ENCODE measurements around the gene ZC3H8.

Gene ZC3H8

DNA sequence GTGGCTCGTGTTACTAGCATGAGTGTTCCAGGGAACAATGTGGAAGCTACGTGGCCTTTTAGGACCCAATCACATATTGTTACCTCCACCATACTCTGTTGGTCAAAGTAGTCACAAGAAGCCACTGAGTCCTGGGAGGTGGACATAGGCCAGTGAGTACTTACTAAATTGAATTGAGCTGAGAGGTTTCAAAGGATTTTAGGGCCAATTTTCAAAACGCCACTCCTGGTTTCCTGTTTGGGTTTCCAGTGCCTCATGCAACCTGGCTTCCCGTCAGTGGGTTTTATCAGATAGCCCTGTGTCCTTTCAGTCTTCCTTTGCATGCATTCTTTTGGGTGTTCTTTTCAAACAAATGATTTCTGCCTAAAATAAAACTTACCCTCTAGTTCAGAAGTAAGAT lies 60.4 kb downstream of the ZC3H8 start:
- no peak for DNase-seq

DNA sequence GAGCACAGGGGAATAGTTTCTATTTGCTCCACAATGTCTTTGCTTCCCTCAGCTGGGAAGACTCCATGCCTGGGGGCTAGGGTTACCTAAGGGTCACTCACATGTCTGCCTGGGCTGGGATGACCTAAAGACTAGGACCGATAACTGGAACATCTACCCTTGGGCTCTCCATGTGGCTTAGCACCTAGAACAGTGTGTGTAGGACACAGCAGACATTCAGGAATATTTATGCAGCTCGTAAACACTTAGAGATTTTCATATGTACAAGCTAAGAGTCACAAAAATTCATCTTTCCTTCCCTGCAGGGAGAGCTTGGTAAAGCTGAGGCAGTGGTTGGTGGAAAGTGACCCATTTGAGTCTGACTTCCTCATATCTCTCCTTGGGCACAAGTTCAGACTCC lies 60.8 kb downstream of the ZC3H8 start:
- no peak for DNase-seq

DNA sequence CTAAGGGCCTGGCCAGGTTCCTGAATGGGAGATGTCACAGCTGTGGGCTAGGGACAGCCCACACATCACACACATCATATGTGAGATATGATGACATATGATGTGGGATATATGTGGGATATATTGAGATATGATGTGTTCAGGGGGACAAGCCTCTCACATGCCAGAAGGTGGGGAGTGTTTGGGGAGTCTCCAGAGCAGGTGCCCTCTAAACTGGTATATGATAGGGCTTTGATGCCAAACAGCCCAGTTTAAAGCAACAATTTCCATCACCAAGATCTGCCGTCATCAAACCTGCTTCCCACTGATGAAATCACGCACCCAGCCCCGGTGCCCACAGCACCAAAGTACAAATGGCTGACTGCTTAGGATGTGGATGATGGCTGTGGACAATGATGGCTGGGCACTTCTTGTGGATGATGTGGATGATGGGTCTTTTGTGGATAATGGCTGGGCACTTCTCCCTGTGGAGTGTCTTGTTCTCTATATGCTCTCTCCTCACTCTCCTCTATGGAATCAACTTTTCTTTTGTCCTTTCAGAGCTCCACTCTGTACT lies 65.8 kb downstream of the ZC3H8 start:
- no peak for DNase-seq

DNA sequence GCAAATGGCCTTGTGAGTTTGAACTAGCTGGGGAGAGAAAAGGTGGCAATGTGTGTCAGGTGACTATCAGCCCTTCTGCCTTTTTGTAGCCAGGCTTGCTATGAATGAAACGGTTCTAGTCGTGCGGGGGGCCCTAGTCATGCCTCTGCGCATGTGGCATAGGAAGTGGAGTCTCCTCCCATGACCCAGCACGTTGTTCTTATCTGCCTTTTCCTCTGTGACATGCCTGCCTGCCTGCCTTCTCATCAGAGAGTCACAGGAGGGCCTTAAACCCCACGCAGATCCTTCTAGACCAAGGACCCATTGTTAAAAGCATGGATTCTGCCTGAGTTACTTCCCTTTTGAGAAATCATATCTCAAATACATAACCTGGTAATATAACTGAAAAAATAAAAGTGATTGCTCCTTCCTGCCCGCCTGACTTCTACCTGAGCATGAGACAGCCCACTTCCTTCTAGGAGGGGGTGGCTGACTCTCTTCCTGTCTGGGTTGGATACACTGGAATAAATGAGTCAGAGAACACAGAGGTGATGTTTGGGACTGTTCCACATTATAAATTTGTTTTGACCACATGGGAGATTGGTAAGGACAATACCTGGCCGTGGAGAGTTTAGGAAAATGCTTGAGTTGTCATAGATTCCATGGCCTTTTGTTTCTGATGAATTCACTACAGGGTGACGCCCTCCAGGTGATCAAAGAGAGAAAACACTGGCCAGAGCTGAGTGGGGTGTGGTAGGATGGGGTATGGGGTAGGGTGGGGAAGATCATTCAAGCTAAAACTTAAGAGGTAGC lies 66.8 kb downstream of the ZC3H8 start:
- DNase-seq = no peak

DNA sequence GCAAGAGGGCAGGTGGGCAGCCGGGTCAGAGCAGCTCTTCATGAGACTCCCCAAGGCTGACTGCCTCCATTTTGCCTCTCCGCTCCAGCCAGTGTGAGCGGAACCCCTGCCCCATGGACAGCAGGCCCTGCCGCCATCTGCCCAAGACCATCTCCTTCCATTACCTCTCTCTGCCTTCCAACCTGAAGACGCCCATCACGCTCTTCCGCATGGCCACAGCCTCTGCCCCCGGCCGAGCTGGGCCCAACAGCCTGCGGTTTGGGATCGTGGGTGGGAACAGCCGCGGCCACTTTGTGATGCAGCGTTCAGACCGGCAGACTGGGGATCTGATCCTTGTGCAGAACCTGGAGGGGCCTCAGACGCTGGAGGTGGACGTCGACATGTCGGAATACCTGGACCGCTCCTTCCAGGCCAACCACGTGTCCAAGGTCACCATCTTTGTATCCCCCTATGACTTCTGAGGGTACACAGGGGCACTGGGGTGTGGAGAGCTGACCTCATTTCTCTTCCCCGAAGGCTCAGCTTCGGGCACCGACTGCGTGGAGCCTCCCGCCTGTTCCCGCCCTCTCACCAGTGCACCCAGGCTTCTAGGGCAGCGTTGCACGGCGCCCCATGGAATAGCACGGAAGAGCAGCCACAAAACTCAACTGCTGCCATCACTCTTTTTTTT lies 67.7 kb downstream of the ZC3H8 start:
- DNase-seq = no peak

DNA sequence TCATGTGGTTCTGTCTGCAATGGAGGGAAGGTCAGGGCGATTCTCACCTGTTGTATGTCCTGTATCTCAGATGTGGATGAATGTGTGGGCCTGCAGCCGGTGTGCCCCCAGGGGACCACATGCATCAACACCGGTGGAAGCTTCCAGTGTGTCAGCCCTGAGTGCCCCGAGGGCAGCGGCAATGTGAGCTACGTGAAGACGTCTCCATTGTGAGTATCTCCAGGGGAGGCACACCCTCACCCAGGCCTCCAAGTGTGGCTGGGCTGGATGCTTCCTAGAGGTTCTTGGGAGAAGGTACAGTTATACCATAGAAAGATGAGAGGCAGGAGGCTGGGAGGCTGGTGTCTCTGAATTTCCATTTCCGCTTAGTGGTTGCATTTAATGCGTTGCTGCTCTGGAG lies 69.7 kb downstream of the ZC3H8 start:
- no peak for DNase-seq

DNA sequence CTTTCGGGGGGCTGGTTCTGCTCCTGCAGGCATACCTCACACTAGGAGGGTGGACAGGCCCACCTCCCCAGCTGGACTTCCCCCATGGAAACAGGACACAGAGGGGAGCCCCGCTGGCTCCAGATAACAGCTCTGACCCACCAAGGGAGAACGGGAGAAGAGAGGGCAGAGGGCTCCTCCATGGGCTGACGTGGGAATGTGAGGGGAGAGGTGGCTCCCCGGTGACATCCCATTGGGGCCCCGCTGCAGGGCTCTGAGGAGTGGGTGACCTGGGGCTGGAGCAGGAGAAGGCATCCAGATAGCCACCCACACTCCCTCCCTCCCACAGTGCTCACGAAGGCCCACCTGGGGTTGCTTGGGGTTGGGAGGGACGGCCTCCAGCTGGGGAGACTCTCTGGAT lies 70.7 kb downstream of the ZC3H8 start:
- DNase-seq = no peak

DNA sequence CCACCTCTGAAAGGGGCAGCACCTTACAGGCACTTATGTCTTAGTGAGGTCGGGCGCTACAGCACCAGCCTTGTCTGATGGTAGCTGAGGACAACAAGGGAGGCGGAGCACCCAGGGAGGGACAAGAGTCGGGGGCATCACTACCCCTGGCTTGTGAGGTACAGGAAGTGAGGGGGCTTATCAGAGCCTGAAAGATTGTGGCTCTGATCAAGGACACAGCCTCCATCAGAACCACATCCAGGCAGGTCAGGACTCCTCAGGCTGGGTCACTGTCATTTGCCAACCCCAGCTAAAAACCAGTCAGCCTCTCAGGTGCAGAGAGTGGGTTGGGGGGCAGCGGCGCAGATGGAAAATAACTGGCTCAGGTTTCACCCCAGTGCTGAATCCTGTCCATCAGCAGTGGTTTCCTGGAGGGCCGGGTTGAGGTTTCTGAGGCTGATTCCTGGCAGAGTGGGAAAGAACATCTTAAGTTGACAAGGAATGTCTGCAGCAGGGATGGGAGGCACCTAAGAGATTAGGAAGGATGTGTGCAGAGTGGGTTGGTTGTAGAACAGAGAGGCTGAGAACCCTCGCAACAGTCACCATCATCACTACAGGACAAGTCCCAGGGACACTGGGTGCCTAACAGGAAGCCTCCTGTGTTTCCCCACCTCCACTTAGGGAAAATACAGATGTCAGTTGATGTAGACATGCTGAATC lies 71.4 kb downstream of the ZC3H8 start:
- DNase-seq = no peak

DNA sequence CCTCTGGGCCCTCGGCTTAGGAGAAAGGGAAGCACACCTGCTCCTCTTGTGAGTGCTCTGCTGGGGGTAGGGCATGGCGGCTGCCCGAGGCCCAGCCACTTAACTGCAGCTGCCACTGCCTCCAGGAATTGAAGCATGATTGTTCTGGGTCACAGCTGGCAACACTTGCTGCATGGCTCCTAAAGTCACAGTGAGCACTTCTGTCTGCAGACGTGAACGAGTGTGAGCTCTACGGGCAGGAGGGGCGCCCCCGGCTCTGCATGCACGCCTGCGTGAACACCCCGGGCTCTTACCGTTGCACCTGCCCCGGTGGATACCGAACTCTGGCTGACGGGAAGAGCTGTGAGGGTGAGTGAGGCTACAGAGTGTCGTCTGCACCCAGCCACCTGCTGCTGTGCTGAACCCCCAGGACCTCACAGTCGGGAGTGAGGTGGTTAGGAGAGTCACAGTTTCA lies 72.2 kb downstream of the ZC3H8 start:
- DNase-seq = no peak

DNA sequence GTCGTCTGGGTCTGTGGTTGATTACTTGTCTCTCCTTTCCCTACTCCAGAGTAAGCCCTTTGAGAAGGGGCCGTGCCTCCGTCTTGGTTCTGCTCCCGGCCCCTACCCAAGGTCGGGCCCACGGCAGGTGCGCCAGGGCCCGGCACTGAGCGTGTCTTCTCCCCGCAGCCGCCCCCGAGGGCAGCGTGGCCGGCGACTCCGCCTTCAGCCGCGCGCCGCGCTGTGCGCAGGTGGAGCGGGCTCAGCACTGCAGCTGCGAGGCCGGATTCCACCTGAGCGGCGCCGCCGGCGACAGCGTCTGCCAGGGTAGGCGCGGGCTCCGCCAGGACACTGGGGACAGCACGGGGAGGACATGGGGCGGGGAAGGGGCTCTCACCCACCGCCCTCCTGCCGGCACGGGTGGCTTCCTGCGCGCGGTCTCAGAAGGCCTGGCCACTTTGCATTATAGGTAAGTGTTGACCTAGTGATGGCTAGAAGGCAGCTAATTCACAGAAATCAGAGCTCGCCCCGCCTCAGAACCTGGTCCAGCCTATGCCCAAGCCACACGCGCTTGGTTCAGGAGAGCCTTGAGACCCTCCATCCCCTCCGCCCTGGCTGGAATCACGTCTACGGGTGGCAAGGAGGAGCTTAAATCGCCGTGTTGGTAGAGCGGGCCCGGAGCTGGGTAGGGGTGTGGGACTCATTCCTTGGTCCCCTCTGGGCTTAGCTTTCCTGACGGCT lies 73.1 kb downstream of the ZC3H8 start:
- DNase-seq = no peak

DNA sequence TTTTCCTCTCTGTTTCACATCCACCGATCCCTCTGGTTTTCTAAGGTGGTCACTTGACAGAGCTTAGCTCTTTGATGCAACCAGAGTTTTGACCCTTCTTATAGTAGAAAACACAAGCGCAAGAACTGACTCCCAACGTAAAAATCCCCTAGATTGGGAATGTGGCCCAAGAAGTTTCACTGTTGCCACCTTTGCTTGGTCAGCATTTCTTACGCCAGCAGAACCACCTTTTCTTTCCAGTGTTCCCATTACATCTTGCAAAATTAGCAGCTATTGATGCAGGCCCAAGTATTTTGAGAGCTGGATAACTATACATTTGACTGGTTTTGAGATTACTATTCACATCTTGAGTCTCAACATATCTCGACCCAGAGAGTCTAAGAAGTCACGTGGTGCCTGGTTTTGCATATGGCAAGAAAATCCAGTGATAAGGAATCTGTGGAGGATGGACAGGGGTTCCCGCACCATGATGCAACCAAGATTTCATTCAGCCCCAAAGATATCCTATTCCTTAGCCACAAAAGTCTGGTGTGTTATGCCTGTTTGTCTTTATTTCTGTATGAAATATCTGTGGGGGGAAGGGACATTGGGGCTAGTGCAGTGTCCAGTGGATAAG lies 78.8 kb downstream of the ZC3H8 start:
- no peak for DNase-seq

DNA sequence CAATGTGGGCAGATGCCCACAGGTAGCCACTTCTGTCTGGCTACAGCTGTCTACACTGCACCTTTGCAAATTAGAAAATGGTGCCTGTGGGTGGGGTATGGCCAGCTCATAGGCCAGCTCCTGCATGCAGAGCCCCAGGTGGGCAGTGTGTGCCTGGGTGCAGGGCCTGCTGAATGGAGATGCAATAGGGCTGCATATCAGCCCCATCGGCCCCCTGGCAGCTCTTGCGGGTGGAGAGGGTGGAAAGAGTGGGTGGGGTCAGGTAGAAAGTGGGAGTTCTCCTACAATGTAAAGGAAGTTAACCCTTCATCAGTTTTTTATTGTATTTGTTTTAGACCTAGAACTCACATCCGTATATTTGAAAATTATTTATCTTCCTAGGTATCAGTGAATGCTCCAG lies 79.5 kb downstream of the ZC3H8 start:
- DNase-seq = no peak

DNA sequence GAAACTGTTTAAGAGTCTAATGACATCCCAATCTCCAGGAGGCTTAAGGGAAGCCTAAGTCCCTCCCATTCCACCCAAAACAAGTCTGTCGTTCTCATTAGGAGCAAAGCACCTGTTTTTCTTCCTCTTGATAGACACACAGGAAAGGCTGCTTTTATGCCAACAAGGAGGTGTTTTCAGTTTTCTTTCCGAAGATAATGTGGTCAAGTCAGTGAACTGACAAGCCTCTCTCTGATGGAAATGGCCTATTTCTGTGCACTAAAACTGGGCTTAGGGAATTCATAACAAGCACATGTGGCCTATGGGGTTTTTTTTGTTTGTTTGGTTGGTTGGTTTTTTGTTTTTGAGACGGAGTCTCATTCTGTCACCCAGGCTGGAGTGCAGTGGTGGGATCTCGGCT lies 80.5 kb downstream of the ZC3H8 start:
- DNase-seq = no peak

DNA sequence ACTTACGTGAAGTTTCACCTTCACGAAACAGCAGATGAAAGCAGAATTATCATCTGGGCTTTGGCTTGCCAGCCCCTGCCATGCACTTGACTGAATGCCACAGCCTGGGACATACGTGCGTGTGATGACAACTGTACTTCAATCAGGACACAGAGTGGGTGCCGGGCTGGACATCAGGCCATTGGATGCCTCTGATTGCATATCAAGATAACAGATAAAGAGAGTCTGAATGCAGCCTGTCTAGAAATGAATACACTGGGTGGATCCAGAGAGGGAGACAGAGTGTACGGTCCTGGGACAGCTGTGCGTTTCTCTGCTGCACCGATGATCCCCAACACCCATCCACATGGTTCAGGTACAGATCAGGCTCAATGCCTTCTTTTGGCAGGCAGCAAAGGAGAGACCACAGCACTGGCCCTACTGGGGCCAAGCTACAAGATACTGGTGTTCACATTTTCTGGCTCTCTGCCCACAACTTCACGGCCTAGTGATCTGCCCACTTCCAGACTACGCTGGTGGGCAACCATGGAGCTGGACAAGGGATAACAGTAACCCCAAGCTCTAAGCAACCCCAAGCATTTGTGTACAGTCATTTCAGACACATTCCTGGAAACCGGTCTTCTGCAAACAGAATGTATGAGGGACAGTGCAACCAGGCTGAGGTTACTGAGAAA lies 81.1 kb downstream of the ZC3H8 start:
- DNase-seq = no peak

DNA sequence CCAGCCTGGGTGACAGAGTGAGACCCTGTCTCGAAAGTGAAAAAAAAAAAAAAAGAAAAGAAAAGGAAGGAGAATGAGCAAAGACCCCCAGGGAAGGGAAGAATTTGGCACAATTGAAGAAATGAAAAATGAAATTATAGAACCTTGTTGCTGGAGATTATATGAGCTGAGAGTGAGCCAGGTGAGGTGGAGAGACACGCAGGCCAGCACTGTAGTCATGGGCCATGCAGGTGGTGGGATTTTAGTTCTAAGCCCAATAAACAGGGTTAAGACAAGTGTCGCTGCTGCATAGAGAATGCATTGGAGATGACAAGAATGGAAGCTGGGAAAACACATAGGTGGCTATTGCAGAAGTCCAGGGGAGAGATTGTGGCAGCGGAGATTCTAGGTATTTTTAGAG lies 84.3 kb downstream of the ZC3H8 start:
- DNase-seq = no peak

DNA sequence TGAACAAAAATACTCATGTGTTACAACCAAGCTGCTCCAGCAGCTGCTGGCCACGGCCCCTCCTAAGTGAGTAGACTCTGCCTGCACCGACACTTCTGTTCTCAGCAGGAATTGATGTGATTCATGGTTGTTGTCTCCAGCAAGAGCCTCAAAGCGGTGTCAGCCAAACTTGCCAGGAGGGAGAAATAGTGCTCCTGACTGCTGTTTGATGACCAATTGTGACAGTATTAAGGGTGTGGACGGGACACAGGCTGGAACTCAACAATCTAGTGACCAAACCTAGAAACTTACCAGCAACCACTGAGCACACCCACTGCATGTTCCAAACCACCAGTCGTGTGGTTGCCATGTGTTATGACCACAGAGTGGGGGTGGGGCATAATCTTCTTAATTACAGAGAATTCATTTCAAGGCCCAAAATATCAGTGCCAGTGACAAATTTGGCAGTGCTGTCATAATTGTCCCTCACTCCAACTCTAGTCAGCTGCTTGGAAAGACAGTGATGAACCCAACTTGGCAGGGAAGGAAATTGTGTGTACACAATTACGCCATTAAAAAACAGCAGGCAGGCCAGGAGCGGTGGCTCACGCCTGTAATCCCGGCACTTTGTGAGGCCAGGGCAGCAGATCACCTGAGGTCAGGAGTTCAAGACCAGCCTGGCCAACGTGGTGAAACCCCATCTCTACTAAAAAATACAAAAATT lies 86.3 kb downstream of the ZC3H8 start:
- no peak for DNase-seq

DNA sequence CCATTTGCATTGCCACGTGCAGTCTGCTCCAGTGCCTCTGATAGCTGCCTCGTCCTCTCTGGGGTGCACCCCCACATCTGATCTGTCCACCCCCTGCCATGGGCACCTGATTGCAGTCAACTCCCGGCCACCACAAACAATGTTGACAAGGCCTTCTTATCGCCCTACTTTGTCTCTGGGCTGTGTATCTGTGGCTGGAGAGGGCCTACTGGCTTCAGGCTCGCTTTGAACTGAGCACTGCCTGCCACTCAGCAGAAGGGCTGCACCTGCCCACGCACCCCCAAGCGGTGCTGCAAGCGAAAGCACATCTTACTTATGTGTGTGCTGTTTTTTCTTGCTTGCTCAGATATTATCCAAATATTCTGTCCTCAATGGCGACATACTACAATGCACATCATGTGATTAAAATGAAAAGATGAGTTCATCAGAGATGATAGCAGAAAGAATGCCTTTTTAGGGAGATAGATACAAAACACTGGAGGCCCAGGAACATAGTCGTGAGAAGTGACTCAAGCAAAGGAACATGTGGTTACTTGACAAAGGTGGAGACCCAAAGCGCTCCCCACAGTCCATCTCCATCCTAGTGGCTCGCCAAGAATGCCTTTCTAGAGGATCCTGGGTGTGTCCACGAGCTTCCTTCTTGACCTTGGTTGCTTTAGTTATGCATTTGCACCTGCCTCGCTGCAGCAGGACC lies 87.9 kb downstream of the ZC3H8 start:
- no peak for DNase-seq

DNA sequence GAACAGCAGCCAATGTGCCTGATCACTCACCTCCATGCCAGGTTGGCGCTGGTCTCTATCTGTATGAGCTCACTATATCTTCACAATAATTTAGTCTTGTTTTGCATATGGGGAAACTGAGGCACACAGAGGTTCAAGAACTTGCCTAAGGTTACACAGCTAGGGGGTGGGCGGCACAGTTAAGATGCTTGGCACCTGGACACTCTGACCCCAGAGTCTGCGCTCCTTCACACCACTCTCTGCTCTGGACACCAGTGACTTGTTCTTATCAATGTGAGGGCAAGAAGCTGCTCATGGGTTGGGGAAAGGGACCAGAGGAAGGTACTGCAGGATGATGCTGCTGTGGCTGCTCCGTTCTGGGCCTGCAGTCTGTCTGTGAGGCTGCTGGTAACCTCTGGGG lies 89.5 kb downstream of the ZC3H8 start:
- DNase-seq = no peak

DNA sequence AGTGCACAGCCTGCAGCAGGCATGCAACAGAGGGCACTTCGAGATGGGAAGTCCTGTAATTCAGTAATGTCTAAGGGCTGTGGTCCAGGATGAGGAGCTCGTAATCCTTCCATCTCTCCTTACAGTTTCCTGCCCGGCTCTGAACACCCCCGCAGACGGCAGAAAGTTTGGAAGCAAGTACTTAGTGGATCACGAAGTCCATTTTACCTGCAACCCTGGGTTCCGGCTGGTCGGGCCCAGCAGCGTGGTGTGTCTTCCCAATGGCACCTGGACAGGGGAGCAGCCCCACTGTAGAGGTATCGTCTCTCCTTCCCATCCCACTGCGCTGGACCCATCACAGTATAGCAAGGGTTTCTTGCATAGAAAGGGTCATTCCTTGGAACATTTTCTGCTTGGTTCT lies 90.0 kb downstream of the ZC3H8 start:
- DNase-seq = no peak

DNA sequence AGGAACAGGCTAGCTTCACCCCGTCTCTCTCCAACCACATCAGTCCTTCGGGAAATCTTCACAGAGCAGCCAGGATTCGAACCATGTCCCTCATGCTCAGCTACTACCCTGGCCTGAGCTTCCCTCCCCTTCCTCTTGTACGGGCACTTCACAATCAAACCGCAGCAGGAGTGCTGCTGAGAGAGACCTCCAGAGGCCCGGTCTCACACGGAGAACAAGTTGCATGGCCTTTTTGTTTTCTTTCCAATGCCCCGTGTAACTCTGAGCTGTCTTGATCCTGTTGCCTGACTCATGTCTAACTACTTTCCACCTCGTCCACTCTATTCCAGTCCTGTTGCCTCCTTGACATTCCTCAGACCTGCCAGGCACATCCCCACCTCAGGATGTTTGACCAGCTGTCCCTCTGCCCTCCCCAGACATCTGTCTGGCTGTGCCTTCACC lies 91.3 kb downstream of the ZC3H8 start:
- no peak for DNase-seq

DNA sequence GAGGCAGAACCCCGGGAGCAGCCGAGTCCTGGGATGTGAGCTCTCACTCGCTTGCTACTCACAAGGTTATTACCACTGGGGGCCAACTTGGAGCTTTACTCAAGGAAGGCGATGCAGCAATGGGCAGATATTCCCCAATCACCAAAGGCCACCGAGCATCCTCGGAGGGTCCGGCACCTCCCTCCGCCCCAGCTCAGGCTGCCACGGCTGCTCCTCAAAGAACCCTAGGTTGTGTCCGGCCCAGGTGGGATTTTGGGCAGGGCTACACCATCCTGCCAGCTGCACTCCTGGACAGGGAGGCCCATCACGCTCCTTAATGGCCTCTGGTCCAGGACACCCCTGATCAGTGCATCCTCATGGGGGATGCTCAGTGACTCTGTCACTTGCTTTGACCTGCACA lies 91.9 kb downstream of the ZC3H8 start:
- DNase-seq = no peak
